Measurements from ENCODE around the gene FAT3.

Gene FAT3

DNA sequence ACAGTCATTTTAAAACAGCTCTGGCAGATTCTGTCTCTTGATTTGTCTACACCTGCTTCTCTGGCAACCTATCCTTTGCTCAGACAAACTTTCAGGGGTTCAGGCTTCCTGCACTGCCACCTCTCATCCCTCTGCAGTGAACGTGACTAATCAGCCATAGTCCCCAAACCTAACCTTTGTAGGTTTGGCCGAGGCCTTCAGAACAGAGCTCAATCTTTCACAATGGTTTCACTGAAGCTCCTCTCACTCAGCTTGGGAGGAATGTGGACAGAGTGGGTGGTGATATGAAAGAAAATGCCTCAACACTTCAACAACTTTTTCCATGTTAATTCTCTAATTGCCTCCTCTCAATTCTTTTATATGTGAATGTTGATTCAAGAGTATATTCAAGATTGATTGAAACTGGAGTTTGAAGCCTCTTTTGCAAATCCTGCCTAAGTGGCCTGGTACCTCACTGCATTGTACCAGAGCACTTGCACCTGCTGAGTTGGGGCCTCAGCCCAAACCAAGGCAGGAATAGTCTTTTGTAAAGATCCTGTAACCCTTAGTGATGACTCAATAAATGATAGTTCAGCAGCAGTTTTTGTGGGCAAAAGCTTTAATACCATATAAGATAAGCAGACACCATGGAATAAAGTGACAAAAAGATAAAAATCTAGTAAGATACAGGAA is 33.9 kb upstream of the FAT3 start (continued):
- TF ChIP-seq, protein P1, sequence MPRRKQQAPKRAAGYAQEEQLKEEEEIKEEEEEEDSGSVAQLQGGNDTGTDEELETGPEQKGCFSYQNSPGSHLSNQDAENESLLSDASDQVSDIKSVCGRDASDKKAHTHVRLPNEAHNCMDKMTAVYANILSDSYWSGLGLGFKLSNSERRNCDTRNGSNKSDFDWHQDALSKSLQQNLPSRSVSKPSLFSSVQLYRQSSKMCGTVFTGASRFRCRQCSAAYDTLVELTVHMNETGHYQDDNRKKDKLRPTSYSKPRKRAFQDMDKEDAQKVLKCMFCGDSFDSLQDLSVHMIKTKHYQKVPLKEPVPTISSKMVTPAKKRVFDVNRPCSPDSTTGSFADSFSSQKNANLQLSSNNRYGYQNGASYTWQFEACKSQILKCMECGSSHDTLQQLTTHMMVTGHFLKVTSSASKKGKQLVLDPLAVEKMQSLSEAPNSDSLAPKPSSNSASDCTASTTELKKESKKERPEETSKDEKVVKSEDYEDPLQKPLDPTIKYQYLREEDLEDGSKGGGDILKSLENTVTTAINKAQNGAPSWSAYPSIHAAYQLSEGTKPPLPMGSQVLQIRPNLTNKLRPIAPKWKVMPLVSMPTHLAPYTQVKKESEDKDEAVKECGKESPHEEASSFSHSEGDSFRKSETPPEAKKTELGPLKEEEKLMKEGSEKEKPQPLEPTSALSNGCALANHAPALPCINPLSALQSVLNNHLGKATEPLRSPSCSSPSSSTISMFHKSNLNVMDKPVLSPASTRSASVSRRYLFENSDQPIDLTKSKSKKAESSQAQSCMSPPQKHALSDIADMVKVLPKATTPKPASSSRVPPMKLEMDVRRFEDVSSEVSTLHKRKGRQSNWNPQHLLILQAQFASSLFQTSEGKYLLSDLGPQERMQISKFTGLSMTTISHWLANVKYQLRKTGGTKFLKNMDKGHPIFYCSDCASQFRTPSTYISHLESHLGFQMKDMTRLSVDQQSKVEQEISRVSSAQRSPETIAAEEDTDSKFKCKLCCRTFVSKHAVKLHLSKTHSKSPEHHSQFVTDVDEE (CRISPR knock-in tag; IDR thresholded peaks at IDR 0.05), result no peak

DNA sequence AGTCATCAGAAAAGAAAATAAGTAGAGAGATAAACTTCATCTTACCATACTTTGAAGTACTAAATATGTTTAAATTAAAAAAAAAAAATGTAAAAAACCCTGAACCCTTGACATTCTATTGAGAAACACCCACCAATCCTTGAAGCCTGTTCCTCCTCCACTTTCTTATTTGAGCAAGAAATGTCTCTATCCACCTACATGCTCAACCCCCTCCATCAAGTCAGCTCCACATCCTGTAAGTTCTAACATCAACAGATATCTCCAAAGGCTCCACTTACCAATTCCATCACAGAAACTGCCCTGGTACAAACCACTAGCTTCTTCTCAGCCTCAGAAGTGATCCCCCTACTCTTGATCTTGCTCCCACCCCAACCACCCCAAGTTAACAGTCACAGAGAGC is 32.5 kb upstream of the FAT3 start:
- no peak for ATAC-seq
- no peak for TF ChIP-seq CSDC2 (CRISPR knock-in tag; IDR thresholded peaks at IDR 0.05)
- TF ChIP-seq ZFP30 (CRISPR knock-in tag; IDR thresholded peaks at IDR 0.05), result no peak

DNA sequence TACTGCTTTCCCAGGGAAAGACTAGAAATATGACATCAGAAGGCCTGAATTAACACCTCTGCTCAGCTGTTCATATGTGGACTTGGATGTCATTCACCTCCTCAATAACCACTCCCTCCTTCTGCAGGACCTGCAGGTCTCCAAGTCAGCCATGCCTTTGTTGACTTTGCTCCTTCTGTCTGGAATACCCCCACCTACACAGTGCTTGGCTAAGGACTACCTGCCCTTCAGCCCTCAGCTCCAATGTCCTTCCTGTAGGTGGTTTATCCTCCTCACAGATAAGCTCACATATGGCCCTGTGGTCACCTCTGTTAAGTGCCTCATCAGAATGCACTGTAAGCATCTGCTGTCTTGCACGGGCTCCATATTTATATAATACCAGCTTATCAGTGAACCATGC is 26.4 kb upstream of the FAT3 start:
- ATAC-seq, result no peak
- no peak for TF ChIP-seq RARB (CRISPR knock-in tag; IDR thresholded peaks at IDR 0.05)
- TF ChIP-seq PPARA (CRISPR knock-in tag; IDR thresholded peaks at IDR 0.05; ENCODE audit: borderline replicate concordance), result no peak
- no peak for TF ChIP-seq CSDC2 (CRISPR knock-in tag; IDR thresholded peaks at IDR 0.05)
- no peak for TF ChIP-seq ZC3H10 (CRISPR knock-in tag; IDR thresholded peaks at IDR 0.05)
- no peak for TF ChIP-seq ESRRG (CRISPR knock-in tag; IDR thresholded peaks at IDR 0.05)
- no peak for TF ChIP-seq TCF4 (CRISPR knock-in tag; IDR thresholded peaks at IDR 0.05; ENCODE audit: borderline replicate concordance)
- no peak for TF ChIP-seq ZNF8 (CRISPR knock-in tag; IDR thresholded peaks at IDR 0.05)
- no peak for TF ChIP-seq ZNF70 (CRISPR knock-in tag; IDR thresholded peaks at IDR 0.05)
- TF ChIP-seq OSR1 (CRISPR knock-in tag; IDR thresholded peaks at IDR 0.05), result no peak
- TF ChIP-seq, protein P2, sequence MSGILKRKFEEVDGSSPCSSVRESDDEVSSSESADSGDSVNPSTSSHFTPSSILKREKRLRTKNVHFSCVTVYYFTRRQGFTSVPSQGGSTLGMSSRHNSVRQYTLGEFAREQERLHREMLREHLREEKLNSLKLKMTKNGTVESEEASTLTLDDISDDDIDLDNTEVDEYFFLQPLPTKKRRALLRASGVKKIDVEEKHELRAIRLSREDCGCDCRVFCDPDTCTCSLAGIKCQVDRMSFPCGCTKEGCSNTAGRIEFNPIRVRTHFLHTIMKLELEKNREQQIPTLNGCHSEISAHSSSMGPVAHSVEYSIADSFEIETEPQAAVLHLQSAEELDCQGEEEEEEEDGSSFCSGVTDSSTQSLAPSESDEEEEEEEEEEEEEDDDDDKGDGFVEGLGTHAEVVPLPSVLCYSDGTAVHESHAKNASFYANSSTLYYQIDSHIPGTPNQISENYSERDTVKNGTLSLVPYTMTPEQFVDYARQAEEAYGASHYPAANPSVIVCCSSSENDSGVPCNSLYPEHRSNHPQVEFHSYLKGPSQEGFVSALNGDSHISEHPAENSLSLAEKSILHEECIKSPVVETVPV (CRISPR knock-in tag; IDR thresholded peaks at IDR 0.05), result no peak
- no peak for TF ChIP-seq GLIS3 (CRISPR knock-in tag; IDR thresholded peaks at IDR 0.05)
- TF ChIP-seq ZFP3 (CRISPR knock-in tag; IDR thresholded peaks at IDR 0.05), result no peak
- TF ChIP-seq ISL1 (CRISPR knock-in tag; IDR thresholded peaks at IDR 0.05), result no peak
- no peak for TF ChIP-seq BACH2 (CRISPR knock-in tag; IDR thresholded peaks at IDR 0.05; ENCODE audit: borderline replicate concordance)
- no peak for TF ChIP-seq ZFP30 (CRISPR knock-in tag; IDR thresholded peaks at IDR 0.05)
- no peak for TF ChIP-seq SNAI2 (CRISPR knock-in tag; IDR thresholded peaks at IDR 0.05)

DNA sequence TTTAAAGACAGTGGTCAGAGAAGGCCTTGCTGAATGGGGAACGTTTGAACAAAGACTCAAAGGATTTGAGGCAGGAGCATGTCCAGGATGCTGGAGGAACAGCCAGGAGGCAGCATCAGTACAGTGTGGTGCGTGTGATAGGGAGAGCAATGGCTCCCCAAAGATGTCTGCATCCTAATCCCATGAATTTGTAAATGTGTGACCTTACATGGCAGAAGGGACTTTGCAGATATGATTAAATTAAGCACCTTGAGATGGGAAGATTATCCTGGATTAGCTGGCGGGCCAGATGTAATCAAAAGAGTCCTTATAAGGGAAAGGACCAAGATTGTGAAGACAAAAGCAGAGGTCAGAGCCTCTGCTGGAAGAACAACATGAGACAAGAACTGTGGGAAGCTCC is 24.6 kb upstream of the FAT3 start:
- no peak for ATAC-seq
- TF ChIP-seq ZNF70 (CRISPR knock-in tag; IDR thresholded peaks at IDR 0.05) (no peak), TCF4 (CRISPR knock-in tag; IDR thresholded peaks at IDR 0.05; ENCODE audit: borderline replicate concordance) (no peak), ZNF565 (CRISPR knock-in tag; conservative IDR thresholded peaks at IDR 0.05; ENCODE audit: low read depth) (no peak), OSR1 (CRISPR knock-in tag; IDR thresholded peaks at IDR 0.05) (no peak), ZFP30 (CRISPR knock-in tag; IDR thresholded peaks at IDR 0.05) (no peak), ZFP3 (CRISPR knock-in tag; IDR thresholded peaks at IDR 0.05) (no peak), ZC3H10 (CRISPR knock-in tag; IDR thresholded peaks at IDR 0.05) (no peak), ISL1 (CRISPR knock-in tag; IDR thresholded peaks at IDR 0.05) (no peak), ESRRG (CRISPR knock-in tag; IDR thresholded peaks at IDR 0.05) (no peak), ARNTL (CRISPR knock-in tag; IDR thresholded peaks at IDR 0.05; ENCODE audit: borderline replicate concordance, low read depth) (no peak), BACH2 (CRISPR knock-in tag; IDR thresholded peaks at IDR 0.05; ENCODE audit: borderline replicate concordance) (no peak), SNAI2 (CRISPR knock-in tag; IDR thresholded peaks at IDR 0.05) (no peak)
- TF ChIP-seq, protein P1 (CRISPR knock-in tag; IDR thresholded peaks at IDR 0.05), result no peak
- TF ChIP-seq, protein P3, sequence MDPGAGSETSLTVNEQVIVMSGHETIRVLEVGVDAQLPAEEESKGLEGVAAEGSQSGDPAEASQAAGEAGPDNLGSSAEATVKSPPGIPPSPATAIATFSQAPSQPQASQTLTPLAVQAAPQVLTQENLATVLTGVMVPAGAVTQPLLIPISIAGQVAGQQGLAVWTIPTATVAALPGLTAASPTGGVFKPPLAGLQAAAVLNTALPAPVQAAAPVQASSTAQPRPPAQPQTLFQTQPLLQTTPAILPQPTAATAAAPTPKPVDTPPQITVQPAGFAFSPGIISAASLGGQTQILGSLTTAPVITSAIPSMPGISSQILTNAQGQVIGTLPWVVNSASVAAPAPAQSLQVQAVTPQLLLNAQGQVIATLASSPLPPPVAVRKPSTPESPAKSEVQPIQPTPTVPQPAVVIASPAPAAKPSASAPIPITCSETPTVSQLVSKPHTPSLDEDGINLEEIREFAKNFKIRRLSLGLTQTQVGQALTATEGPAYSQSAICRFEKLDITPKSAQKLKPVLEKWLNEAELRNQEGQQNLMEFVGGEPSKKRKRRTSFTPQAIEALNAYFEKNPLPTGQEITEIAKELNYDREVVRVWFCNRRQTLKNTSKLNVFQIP (CRISPR knock-in tag; IDR thresholded peaks at IDR 0.05; ENCODE audit: borderline replicate concordance, low read depth), result no peak
- TF ChIP-seq, protein P2 (CRISPR knock-in tag; IDR thresholded peaks at IDR 0.05), result no peak
- TF ChIP-seq, protein P4, sequence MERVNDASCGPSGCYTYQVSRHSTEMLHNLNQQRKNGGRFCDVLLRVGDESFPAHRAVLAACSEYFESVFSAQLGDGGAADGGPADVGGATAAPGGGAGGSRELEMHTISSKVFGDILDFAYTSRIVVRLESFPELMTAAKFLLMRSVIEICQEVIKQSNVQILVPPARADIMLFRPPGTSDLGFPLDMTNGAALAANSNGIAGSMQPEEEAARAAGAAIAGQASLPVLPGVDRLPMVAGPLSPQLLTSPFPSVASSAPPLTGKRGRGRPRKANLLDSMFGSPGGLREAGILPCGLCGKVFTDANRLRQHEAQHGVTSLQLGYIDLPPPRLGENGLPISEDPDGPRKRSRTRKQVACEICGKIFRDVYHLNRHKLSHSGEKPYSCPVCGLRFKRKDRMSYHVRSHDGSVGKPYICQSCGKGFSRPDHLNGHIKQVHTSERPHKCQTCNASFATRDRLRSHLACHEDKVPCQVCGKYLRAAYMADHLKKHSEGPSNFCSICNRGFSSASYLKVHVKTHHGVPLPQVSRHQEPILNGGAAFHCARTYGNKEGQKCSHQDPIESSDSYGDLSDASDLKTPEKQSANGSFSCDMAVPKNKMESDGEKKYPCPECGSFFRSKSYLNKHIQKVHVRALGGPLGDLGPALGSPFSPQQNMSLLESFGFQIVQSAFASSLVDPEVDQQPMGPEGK (CRISPR knock-in tag; IDR thresholded peaks at IDR 0.05; ENCODE audit: borderline replicate concordance), result no peak

All from SK-N-SH treated with all-trans-retinoic acid at 6 μM for 48 hours (cell line).